ENCODE measurements around the gene ABCB8. TPM values are rescaled to one million over a fixed set of nuclear protein-coding genes. Genes with fewer than 3 reads are reported as not detected.

The ABCB8 gene
- total and polyA plus RNA-seq, 2 of the 4 experiments (the other 2 are of a cell fraction) = 16.3 to 26.8 TPM

- no peak overlapping the region for H2BK5ac ChIP-seq (ENCODE audit: low read depth, low read length, poor library complexity, severe bottlenecking)
- no peaks in the 10 kb centered on the region for H3K9me3 ChIP-seq (ENCODE audit: control insufficient read depth, insufficient read depth, low read length)
- H3K27me3 ChIP-seq (ENCODE audit: control insufficient read depth, insufficient read depth, low read length) = no peaks in the 10 kb centered on the region
- 0 out of 2 replicates have a peak, but pooled peaks have one; percentile 1 for TF ChIP-seq CTCF (conservative IDR thresholded peaks at IDR 0.05; ENCODE audit: low read depth, low read length)
- no peak for TF ChIP-seq MAZ (IDR thresholded peaks at IDR 0.05; ENCODE audit: borderline replicate concordance, low read depth, low read length)
- no peak for TF ChIP-seq RAD21 (IDR thresholded peaks at IDR 0.05; ENCODE audit: low read length)
- TF ChIP-seq MAFK (IDR thresholded peaks at IDR 0.05; ENCODE audit: low read depth, low read length) = 0 out of 2 replicates have a peak, but pooled peaks have one; percentile 8
- TF ChIP-seq NFE2L2 (IDR thresholded peaks at IDR 0.05; ENCODE audit: low read depth, low read length) = no peak
- TF ChIP-seq SMC3 (IDR thresholded peaks at IDR 0.05; ENCODE audit: low read depth, low read length) = no peak
- TF ChIP-seq RCOR1 (IDR thresholded peaks at IDR 0.05; ENCODE audit: insufficient replicate concordance, low read length) = no peak
- no peak for TF ChIP-seq USF2 (IDR thresholded peaks at IDR 0.05; ENCODE audit: low read depth, low read length)
- H2AK9ac ChIP-seq (replicated peaks; ENCODE audit: low read depth, low read length, poor library complexity) = peak overlapping the region; percentile 26
- H3K79me1 ChIP-seq (ENCODE audit: low read depth in 1 of 2, low read length in 2 of 2) = peaks cover 6 to 85% of the 10 kb centered on the region in 2 experiments; a peak in 3 of 4 replicates
- H4K20me1 ChIP-seq (ENCODE audit: insufficient read depth, low read length) = peaks cover 91% of the 10 kb centered on the region
- no peak overlapping the region; the same call in 1 of the 2 replicates for H2AK5ac ChIP-seq (ENCODE audit: low read depth, low read length)
- H3K18ac ChIP-seq (ENCODE audit: low read depth, low read length) = no peak overlapping the region
- ChIA-PET CTCF (interaction anchor here (1.3 kb wide), 1 partner anchor 15 kb away, joined by 4 read pairs; no protein-coding TSS in a partner anchor), POLR2A (ENCODE audit: unreplicated experiment) (no interaction called here)
- no peak overlapping the region; the same call in 1 of the 2 replicates for H3K14ac ChIP-seq (replicated peaks; ENCODE audit: low read depth, low read length)
- no peak overlapping the region for H2BK15ac ChIP-seq (ENCODE audit: low read depth, low read length)
- ATAC-seq (ENCODE audit: low read depth) (no peak), DNase-seq (no peak)
- H3K27ac ChIP-seq (ENCODE audit: insufficient read depth, low read length) = no peak overlapping the region; the same call in 1 of the 2 replicates
- peaks cover 11% of the 10 kb centered on the region for H3K4me1 ChIP-seq (ENCODE audit: control insufficient read depth, insufficient read depth, low read length)
- H3K9ac ChIP-seq (ENCODE audit: low read depth, low read length) = no peak overlapping the region
- H3K4me3 ChIP-seq (ENCODE audit: insufficient read depth, low read depth, low read length) = no peak overlapping the region
- no peak overlapping the region for H4K8ac ChIP-seq (ENCODE audit: low read depth in 2 of 2, low read length in 2 of 2)
- H3K4ac ChIP-seq (ENCODE audit: low read depth, low read length) = no peak overlapping the region
- no peak overlapping the region for H4K91ac ChIP-seq (ENCODE audit: insufficient read depth, low read depth, low read length)
- in situ Hi-C loops (cut with MboI; ENCODE audit: low sequenced_read_pairs) = no loop called here
- intact Hi-C loops (cut with micrococcal nuclease) = no loop called here
- H3K9me1 ChIP-seq (ENCODE audit: insufficient read depth, low read length) = peaks cover 12% of the 10 kb centered on the region; the same call in 1 of the 2 replicates
- BruUV-seq (replicated peaks) = no TSS peak
- no peak overlapping the region for H3K4me2 ChIP-seq (ENCODE audit: low read depth, low read length)
- dilution Hi-C loops (cut with HindIII; ENCODE audit: low sequenced_read_pairs, unreplicated experiment) = no loop called here
- no peak overlapping the region for H2BK20ac ChIP-seq (ENCODE audit: low read depth, low read length)
- H2AFZ ChIP-seq (replicated peaks; ENCODE audit: low read length, poor library complexity) = no peak overlapping the region
- no peak overlapping the region for H4K5ac ChIP-seq (ENCODE audit: low read depth, low read length)
- no peak overlapping the region for H2BK120ac ChIP-seq (ENCODE audit: low read depth, low read length)
- WGBS, 2 experiments (ENCODE audit: extremely low coverage in 2 of 2, insufficient read length in 1 of 2) = 85% methylated on average over 5 of the region's 10 CpGs; no CpG with 5 or more reads in 1 of the 2 experiments
- H3K23ac ChIP-seq (ENCODE audit: low read depth, low read length) = no peak overlapping the region
- peaks cover 11% of the 10 kb centered on the region; the same call in 1 of the 2 replicates for H3K36me3 ChIP-seq (ENCODE audit: control insufficient read depth, insufficient read depth, low read length)
- H3K56ac ChIP-seq (ENCODE audit: extremely low read depth, insufficient read depth, low read length) = no peak overlapping the region
These were observed 67.0 kb downstream of the ABCB8 start for GRCh38 chr7:151095123-151095797.
